DND-41 (cell line): Measurements from ENCODE around the gene BMPR2.

Experiments used
- EZH2 ChIP-seq: IDR thresholded peaks from 3 replicates; pipeline ENCODE4 v1.6.1; 2012; ENCODE audit warnings: borderline replicate concordance, low read depth, mild to moderate bottlenecking, moderate library complexity, low read length, inconsistent platforms; ENCODE audit not compliant: severe bottlenecking
- TF ChIP-seq, protein P1 (sequence below): IDR thresholded peaks from 2 replicates; pipeline ENCODE4 v1.5.1; 2012; ENCODE audit warnings: borderline replicate concordance, low read length, moderate library complexity, mild to moderate bottlenecking; ENCODE audit not compliant: poor library complexity, severe bottlenecking; ENCODE audit errors: extremely low read depth

DNA sequence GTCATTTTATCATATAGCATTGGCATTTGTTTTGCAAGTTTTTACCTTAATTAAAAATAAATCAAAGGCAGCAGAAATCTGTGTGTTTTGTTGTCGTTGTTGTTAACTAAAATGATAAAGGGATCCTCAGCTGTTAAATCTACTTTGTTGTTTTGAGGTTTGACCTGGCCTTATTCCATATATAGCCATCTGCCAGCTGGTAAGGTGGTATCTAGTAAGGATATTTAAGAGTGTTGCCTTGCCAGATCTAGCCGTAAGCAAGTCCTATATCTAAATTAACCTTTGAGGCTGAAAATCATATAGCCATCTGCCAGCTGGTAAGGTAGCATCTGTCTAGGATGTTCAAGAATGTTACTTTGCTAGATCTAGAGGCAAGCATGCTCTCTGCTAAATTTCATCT lies 56.6 kb downstream of the BMPR2 start:
- TF ChIP-seq, protein P1, sequence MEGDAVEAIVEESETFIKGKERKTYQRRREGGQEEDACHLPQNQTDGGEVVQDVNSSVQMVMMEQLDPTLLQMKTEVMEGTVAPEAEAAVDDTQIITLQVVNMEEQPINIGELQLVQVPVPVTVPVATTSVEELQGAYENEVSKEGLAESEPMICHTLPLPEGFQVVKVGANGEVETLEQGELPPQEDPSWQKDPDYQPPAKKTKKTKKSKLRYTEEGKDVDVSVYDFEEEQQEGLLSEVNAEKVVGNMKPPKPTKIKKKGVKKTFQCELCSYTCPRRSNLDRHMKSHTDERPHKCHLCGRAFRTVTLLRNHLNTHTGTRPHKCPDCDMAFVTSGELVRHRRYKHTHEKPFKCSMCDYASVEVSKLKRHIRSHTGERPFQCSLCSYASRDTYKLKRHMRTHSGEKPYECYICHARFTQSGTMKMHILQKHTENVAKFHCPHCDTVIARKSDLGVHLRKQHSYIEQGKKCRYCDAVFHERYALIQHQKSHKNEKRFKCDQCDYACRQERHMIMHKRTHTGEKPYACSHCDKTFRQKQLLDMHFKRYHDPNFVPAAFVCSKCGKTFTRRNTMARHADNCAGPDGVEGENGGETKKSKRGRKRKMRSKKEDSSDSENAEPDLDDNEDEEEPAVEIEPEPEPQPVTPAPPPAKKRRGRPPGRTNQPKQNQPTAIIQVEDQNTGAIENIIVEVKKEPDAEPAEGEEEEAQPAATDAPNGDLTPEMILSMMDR, result no peak
- TF ChIP-seq EZH2, result no peak
